Stimulated activated CD8-positive, alpha-beta memory T cell treated with anti-CD3 and anti-CD28 coated beads, Interleukin-7, amount 100 ng/mL, for 24 hours (primary cell): Measurements from ENCODE around the gene CMTM3.
"Not testable (repeated sequence)": the region's sequence is repeated elsewhere in the genome, so short reads cannot be mapped to it uniquely, and the experiment has no call there.

Source experiments
- DNase-seq: peaks from one replicate; pipeline ENCODE4 v3.0.0-alpha.2; 2020; ENCODE audit warnings: low read depth

CMTM3 gene, protein sequence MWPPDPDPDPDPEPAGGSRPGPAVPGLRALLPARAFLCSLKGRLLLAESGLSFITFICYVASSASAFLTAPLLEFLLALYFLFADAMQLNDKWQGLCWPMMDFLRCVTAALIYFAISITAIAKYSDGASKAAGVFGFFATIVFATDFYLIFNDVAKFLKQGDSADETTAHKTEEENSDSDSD

DNA sequence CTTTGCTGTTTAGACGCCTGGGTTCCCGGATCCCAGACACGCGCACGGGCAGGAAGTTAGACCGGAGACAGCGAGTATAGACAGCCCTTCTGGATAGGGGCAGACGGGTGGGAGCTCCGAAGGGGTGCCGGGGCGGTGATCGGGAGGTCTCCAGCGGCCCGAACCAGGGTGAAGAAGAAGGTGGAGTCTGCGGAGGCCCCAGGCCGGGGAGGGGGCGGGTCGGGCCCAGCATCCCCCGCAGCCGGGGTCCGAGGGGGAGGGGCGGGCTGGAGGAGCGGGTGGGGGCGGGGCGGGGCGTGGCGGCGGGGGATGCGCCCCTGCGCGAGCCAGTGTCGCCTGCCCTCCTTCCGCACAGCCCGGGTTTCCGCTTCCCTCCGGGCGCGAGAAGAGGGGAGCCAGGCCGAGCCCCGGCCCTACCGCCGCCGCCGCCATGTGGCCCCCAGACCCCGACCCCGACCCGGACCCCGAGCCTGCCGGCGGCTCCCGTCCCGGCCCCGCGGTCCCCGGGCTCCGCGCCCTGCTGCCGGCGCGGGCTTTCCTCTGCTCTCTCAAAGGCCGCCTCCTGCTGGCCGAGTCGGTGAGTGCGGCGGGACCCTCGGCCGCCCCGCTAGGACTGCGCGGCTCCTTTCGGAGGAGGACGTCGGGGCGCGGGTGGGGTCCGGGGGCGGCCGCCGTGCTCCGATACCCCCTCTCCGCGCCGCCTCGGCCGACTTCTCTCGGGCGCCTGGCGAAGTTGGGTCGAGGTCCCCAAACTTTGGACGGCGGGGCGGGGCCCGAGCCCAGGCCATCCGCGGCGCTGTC lies at the start of gene CMTM3:
TSS of gene CMTM3 (plus strand) at position 329 of the 801 bp plus-strand sequence. CDS start at position 431, 102 bp downstream.
- DNase-seq = peak; percentile 53

DNA sequence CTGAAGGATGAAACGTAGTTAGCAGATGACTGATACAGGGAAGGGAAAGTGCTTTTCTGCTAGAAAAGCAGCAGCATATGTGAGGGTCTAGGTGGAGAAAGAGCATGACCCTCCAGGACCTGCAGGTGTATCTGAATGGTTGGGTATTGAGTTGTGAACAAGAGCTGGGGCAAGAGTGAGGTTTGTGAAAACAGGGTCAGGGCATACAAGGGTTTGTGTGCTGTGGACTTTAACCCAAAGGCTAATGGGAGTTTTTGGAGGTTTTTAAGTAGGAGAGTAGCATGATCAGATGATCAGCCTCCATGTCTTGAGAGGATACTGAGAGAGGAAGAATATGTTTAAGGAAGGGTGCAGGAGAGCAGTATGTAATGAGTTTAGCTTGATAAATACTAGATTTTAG lies 44.4 kb upstream of the CMTM3 start:
- no peak for DNase-seq

DNA sequence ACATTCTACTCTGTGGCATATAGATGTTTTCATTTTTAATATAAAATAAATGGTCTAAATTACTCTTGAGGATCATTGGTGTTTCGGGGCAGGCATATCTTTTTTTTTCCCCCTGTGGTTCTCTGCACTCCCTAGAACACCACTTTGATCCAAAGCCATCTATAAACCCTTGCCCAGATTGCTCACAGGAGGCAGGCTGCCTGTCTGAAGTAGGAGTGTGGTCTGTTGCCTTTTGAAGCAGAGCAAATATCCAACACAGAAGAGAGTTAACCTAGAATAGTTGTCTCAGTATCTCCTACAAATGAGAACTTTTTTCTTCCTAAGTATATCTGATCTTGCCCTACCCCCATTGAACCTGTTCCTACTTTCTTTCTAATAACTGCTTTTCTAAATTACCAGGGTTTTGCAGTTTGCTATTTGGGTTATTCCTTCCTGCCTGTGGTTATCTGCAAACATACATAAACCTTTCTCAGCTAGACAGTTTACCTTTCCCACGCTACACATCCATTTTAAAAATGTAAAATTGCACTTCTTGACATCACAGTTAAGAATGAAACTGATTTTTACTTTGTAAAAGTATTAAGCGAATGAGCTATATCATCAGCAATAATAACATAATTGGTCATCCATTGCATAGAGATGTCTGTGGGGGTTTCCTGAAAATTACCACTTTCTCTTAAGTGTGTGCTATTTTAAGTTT lies 43.0 kb upstream of the CMTM3 start:
- DNase-seq = no peak

DNA sequence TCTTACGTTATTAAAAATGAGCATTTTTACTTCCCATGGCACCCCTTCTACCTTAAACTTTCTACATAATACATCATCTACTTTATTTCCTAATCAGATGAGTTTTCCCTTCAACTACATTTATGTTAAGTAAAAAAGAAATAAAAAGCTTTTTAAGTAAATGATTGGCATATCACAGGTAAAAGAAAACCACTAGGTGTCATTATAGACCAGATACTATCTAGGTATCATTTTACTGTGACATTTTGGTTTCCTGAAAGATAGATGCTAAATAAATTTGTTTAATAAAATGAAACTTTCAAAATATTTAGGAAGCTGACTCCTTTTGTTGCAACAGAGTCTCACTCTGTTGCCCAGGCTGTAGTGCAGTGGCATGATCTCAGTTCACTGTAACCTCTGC lies 42.1 kb upstream of the CMTM3 start:
- DNase-seq = no peak

DNA sequence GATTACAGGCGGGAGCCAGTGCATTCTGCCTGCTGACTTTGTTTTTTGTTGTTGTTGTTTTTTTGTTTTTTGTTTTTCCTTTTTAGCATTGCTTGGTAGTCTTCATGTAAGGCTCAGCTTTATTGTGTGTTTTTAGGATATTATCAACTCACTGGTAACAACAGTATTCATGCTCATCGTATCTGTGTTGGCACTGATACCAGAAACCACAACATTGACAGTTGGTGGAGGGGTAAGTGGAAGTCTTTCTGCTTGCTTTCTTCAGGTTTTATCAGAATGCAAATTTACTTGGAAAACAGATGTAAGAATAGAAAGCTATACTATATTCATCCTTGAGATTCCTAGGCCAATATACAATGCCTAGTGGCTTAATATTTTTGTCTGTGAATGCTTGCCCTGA lies 41.5 kb upstream of the CMTM3 start:
- no peak for DNase-seq

DNA sequence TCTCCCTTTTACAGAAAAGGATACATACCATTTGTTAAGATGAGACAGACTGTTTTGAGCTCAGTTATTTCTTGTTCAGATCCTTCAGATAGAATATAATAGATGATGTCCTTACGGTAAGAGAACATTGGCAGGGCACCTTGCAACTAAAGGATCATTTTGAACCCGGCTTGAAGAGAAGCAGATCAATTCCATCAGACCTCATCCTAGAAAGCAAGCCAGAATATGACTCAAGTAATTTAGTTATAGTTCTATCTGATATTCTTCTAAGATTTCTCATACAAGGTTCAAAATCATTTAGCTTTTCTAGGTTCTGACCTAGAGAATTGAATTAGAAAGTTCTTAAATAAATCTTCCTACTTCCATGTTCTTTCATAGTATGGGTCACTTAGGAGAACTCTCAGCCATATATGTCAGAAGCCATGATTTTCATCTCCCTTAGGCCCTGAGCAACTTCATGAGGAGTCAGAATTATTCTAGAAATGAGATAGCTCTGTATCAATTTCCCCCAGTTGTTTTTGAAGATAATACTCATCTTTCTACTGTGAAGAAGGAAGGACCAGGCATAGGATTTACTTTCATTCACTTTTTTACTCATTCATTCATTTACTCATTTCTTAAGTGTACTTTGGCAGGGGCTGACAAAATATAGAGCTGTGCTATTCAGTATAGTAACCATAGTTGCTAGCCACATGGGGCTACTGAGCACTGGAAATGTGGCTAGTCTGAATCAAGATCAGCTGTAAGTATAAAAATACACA lies 40.8 kb upstream of the CMTM3 start:
- DNase-seq = no peak

DNA sequence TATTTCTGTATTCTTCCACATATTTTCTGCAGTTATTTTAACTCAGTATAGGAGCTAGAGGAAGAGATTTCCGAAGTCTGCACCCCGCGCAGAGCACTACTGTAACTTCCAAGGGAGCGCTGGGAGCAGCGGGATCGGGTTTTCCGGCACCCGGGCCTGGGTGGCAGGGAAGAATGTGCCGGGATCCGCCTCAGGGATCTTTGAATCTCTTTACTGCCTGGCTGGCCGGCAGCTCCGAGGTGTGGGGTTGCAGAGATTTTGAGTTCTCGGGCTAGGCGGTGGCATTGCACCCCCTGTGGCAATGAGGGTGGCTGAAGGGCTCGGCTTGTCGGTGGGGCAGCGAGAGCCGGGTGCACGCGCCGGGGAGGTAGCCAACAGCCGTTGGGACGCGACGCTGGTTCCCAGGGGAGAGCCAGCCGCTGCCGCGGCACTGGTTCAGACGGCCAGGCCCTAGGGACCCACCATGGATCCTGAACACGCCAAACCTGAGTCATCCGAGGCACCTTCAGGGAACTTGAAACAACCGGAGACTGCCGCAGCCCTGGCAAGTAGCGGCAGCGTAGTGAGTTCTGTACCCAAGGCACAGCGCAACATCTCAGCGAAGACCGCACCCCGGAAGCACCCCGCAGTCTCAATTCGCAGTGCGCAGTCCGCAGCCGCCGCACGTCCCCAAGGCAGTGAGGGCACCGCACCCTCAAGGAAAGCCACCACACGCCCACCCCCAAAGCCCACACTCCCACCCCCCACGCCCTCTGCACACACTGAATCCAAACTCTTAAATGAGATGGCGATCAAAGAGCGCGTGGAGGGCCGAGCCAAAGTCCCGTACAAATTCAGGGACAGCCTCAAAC lies 38.2 kb upstream of the CMTM3 start, which contains the start of gene CMTM1:
TSS of gene CMTM1 (plus strand) at position 389 of the 851 bp plus-strand sequence. CDS start at position 464, 75 bp downstream.
- no peak for DNase-seq

DNA sequence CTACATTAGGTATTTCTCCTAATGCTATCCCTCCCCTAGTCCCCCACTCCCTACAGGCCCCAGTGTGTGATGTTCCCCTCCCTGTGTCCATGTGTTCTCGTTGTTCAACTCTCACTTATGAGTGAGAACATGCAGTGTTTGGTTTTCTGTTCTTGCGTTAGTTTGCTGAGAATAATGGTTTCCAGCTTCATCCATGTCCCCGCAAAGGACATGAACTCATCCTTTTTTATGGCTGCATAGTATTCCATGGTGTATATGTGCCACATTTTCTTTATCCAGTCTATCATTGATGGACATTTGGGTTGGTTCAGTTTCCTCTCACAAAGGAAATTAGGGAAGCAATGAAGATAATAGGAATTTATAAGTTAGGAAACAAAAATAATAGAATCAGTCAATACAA lies 37.2 kb upstream of the CMTM3 start:
- DNase-seq = not testable (repeated sequence)

DNA sequence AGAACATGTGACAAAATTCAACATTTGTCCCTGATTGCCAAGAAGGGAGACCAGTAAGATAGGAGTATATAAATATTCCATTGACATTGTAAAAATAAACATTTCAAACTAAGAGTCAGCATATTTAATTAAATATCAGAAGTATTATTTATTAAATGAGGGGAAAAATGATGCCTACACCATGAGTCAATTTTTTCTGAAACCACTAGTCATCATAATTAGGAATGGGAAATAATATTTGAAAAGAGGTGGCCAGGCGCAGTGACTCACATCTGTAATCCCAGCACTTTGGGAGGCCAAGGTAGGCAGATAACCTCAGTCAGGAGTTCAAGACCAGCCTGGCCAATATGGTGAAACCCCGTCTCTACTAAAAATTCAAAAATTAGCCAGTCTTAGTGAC lies 36.1 kb upstream of the CMTM3 start:
- DNase-seq = no peak

DNA sequence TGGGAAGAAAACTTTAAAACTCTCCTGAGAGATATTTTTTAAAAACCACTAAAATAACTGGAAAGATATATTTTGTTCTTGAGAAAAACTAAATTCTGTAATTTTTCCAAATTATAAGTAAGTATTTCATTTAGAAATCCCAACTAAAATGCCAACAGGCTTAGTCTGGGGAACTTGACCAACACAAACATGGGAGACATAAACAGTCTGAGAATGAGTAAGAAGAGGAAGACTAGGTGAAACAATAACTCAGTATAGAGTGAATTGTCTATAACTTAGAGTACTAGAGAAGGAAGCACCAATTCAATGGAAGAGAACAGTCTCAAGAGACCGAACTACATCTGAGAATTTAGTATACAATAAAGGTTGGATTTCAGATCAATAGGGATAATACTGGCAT lies 35.4 kb upstream of the CMTM3 start:
- no peak for DNase-seq

DNA sequence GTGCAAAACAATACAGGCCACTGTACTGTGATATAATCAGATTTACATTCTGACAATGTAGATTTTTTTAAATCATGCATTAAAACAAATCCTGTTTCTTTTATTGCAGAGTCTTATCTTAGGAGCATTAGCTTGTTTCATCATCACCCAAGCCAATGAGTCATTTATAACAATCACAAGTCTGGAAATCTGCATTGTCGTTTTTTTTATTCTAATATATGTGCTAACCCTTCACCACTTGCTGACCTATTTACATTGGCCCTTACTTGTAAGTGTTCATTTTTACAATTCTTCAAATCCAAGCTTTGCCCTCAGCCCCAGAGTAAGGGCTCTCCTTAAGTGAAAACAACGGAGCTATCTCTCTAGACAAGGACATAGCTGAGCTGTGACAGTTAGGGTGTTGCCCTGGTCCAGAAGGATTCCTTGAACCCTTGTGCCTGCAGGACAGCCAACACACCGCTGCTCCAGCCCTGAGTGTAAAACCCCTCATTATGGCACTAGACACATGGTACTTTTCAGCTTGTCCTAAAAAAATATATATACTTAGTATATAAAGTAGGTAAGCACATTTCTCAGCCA lies 34.6 kb upstream of the CMTM3 start:
- DNase-seq = no peak

DNA sequence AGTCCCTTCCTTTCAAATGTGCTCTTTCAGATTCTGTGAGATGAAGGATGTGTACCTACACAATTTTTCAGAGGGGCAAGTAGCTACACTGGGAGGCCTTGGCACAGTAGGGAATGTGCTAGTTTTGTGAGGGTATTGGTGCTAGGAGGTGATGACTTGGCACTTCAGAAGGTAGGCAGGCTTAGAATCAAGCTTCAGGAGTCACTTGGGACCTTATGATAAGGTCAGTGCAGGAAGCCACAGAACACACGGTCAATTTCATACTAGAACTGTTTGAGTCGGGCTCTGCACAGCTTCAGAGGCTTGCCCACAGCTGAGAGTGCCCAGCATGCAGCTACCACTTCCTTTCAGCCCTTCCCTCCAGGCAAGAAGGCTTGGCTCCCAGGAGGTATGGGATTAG lies 32.1 kb upstream of the CMTM3 start:
- DNase-seq = no peak

DNA sequence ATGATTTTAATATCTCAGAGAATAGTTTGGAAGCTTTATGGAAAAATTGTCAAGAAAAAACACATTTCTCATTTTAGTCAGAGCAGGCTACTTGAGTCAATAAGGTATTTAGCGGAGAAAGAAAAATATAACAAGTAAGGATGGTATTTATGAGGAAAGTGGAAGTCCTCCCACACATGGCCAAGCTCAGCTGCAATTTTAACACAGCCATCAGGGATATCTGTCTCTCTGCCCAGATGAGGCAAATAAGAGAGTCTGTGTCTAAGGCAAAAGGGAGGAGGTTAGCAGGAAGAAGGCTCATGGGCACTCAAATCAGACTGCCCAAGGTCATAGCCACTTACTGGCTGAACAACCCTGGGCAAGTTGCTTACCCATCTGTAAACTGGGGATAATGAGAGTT lies 30.4 kb upstream of the CMTM3 start:
- no peak for DNase-seq

DNA sequence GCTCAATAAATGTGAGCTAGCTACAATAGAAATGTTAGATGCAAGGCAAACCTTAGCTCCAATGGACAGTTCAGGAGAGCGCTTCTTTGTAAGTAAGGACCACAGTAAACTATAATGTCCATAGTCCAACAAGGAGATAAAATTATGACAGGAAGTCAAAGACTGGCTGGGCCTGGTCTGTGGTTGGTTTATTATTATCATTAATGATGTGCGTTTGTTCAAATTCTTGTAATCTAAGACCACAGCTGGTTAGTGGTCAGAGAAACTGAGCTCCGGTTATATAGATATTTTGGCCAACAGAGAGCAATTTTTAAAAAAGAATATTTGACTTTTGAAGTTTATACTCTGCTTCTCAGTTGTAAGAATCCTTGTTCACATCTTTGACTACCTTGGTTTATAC lies 30.0 kb upstream of the CMTM3 start:
- DNase-seq = no peak

DNA sequence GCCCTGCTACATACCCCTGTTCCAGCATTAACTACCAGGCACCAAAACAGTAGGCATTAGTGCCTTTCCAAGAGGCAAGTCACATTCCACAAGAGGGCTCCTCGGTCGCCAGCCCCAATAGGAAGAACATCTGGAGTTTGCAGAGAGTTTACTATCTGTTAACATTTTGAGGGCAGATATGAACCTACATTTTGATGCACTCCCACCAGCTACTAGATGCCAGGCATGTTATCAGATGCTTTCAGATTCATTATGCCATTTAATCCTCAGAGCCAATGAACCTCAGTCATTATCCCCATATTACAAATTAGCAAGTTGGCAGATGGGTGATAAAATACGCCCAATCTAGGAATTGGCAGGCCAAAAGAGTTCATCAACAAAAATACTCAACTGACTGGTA lies 29.4 kb upstream of the CMTM3 start:
- no peak for DNase-seq

DNA sequence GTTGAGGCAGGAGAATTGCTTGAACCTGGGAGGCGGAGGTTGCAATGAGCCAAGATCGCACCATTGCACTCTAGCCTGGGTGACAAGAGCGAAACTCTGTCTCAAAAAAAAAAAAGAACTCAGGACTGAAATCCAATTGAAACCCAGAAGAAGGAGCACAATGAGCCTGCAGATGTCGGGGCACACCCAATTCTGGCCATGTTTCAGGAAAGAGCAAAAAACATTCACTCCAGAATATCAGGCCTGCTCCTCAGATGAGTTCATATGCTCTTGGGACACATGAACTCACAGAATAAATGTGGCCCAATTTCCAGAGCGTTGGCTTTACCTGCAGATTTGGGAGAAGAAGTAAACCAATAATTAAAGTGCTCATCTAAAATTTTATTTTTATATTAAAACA lies 28.2 kb upstream of the CMTM3 start:
- DNase-seq = no peak

DNA sequence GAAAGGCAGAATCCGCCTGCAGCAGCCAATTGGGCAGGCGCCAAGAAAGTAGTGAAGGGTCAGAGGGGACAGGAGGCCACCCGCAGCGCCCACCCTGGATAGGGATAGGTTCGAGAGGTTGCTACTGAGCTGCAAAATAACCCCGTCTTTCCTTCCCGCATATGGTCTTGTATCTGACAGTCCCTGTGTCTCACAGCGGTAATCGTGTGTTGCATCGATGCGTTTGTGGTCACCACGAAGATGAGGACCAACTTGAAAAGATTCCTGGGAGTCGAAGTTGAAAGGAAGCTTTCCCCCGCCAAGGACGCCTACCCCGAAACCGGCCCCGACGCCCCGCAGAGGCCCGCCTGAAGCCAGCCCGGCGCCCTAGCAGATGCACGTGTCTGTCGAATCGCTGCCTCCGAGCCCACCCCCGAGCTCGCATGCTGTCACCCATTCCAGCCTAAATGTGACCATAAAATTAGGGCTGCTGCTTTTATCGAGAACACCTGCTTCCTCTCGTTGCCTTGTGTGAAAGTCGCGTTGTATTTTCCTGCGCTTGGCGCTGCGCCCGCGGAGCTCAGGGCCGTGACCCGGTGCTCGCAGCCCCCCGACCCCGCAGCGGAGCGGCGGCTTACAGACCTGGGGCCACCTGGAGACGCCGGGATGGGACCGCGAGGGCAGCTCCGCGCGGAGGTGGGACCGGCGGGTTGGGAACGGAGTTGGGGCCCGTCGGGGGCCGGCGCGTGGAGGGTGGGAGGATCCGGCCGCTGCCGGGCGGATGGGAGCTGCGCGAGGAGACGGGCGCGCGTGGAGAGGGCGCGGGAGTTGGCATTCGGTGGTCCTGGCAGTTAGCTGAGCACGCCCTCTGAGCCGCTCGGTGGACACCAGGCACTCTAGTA lies 25.6 kb upstream of the CMTM3 start, which contains the start of gene CMTM2:
TSS of gene CMTM2 (plus strand) at position 813 of the 881 bp plus-strand sequence. CDS start 145 bp downstream, outside the sequence.
- DNase-seq = no peak

DNA sequence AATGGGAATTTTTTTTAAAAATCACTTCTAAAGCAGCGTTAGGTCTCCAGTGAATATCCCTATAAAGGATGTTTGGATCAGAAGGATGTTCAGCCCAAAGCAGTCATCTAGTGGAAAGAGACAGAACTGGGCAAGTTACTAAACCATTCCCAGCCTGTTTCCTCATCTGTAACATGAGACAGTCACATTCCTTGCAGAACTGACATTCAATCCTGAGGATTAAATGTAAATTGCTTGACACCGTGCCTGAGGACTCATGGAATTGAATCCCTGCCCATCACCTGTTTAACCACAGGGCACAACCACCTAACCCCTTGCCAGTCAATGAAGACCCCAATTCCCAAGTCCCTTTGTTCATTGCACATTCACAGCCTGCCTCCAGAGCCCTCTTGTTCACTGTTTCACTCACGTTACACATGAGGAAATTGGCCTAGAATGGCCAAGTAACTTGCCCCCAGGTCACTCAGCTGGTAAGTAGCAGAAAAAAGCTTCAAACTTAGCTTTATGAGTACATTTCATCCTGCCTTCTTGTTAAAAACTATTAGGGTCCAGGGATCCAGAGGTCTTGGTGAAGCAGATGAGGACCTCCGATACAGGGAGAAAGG lies 23.8 kb upstream of the CMTM3 start:
- DNase-seq = no peak

DNA sequence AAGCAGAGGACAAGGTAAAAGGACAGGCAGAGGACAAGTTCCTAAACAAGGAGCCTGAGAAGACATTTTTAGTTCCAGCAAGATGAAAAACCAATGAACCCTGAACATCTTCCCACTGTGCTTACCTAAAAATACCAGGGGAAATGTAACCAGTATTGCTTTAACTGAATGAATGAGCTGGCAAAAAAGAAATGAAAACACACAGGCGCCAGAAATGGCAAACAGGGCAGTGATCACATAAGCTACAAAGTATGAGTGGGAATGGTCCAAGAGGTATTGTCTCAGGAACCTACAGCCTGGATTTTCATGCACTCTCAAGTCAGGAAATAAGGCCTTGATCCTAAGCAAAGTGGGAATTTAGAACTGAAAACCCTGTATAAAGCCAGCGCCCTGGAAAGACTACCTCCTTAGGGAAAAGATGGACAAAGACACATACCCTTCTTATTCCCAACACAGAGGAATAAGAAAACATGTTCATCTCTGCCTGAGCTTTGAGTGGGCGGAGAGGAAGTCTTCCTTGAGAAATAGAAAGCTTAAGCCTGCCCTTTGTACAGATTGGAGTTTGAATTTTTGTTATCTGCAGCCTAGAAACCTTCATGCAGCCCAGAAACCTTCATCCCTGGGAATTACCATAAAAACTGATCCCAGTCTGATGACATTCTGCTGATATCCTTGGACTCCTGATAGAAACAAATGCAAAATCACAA lies 23.1 kb upstream of the CMTM3 start:
- no peak for DNase-seq
